ENCODE results near the gene MFRP.

MFRP gene

DNA sequence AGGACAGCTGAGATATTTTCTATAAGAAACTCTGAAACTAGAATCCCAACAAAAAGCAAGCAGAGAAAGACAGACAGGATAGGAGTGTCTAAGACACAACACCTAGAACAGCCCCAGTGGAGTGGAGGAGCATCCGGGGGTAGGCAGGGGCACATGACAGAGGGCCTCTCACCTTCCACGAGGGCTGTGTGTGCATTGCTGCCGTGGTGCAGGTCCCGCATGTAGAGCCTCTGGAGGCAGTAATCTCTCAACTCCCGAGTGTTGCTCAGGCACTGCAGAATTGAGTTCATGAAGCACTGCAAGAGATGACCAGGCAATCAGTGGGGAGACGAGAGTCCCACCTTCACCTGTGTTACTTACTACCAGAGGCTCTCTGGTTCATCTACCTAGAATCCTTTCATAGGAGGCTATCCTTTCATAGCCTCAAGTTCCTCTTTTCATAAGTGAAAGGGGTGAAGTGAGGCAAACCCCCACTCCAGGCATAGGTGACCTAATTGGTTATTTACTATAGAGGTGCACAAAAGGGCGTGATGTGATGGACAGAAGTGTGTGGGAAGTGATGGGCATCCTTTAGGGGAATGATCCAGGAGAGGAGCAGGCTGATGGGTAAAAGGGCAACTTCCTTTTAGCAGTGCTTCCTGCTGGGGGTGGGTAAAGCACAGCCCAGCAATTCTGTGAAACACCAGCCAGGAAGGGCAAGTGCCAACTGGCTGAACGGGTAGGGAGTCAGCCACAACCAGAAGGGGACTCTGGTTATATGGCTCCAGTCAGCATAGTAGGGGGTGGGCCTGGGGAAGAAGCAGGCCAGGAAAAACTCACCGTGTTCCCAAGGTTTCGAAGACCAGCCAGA is 13.1 kb upstream of the MFRP start:
- DNase-seq (ENCODE audit: extremely low read depth in 1 of 2, low read depth in 1 of 2) = no peak

DNA sequence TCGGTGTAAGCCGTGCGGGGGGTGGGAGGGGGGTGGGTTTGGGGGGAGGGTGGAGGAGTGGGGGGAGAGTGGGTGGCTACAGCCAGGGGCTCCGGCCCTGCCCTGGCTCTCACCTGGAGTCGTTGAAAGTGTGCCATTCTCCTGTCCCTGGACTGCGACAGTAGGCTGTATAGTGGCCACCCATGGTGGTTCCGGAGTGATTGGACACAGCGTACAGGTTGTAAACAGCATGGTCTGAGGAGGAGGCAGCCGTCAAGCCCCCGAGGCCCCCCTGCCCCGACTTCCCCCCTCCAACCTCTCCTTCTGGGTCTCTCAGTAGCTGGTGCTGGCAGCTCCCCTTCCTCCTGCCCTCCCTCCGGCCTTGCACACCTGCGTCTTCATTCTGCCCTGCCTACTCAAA is 10.6 kb upstream of the MFRP start:
- DNase-seq (ENCODE audit: extremely low read depth in 1 of 2, low read depth in 1 of 2) = no peak

DNA sequence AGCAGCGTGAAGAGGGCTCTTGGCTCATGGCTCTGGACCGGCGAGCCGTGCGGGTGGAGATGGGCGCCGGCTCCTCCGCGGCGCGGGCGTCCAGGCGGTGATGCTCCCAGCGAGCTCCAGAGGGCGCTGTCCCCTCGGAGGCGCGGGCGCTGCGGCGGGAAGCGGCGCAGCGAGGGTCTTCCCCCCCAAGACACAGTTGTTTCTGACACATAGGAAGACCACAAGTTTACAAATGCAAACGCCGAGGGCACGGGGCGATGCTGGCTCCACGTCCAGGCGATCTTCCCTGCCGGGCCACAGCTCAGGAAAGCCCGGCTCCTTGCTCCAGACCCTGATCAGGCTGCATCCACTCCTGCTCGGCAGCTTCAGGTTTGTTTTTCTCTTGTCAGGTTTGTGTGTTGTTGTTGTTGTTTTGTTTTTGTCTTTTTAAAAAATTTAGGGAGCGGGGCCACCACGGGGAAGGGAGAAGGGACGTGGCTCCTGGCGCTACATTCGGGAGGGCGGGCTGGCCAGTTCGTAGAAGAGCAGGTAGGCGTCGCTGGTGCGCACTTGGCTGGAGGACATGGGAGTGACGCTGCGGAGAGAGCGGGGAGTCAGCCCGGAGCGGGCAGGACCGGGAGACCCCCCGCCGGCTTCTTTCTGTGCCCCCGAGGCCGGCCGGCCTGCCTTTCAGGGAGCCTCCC is 10.0 kb upstream of the MFRP start:
- DNase-seq (ENCODE audit: extremely low read depth in 1 of 2, low read depth in 1 of 2) = peak; percentile 35 to 54

DNA sequence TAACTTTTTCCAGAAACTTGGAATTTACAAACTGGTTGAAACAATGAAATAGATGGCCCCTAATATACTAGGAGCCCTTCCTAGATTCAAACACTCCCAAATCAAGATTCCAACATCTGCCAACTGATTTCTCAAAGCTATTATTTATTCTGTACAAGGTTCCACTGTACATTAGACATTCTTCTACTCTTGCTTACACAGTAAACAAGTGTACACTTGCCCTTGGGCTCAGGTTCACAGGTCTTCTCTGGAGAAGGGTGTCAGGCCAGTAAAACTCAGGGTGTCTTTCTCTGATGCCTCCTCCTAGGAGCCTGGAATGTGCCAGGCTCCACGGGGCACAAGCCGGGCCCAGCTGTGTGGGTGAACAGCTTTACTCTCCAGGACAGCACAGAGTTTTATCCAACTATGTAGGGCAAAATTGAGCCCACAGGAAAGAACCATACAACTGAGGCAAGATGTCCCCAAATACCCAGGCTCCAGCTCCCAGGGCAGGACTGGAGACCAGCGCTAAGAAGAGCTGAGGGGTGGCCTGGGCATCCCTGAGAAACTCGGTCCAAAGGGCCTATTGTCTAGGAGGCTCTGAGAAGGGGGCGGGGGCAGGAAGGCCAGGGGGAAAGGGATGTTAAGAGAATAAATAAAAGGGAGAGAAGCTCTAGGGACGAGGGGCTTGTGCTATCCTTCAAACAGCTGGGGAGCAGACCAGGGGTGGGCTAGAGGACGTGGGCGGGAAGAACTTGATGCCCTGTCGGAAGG is 8.8 kb upstream of the MFRP start:
- no peak for DNase-seq (ENCODE audit: extremely low read depth in 1 of 2, low read depth in 1 of 2)

DNA sequence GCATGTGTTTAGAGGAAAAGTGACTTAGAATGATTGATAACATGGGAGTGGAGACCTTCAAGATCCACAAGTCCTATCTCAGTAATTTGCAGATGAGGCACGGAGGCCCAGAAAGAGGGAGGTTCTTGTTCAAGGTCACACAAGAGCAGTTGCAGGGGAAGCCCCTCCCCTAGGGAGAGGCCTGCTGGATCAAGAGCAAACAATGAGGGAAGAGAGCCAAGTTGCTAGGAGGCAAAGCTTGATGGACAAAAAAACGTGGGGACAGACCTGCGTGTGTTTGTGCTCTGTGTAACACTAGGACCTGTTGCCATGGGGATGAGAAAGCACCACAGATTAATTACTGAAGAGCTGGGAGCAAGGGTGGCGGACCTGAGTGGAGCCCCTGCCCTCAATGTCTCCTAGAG is 6.4 kb upstream of the MFRP start:
- no peak for DNase-seq (ENCODE audit: extremely low read depth in 1 of 2, low read depth in 1 of 2)

DNA sequence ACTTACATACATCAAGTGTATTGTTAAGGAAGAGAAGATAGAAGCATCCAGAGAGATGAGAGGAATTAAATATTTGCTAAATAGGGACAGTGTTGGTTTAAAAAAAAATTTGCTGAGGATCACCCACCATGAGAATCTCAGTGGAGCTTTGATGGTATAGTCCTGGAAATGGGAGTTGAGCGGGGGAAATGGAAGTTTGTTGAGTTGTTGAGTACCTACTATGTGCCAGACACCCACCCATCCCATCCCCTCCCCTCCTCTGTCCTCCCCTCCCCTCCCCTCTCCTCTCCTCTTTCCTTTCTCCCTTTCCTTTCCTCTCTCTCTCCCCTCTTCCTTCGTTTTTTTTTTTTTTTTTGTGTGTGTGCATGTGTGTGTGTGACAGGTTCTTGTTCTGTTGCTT is 4.7 kb upstream of the MFRP start:
- no peak for DNase-seq (ENCODE audit: extremely low read depth in 1 of 2, low read depth in 1 of 2)

DNA sequence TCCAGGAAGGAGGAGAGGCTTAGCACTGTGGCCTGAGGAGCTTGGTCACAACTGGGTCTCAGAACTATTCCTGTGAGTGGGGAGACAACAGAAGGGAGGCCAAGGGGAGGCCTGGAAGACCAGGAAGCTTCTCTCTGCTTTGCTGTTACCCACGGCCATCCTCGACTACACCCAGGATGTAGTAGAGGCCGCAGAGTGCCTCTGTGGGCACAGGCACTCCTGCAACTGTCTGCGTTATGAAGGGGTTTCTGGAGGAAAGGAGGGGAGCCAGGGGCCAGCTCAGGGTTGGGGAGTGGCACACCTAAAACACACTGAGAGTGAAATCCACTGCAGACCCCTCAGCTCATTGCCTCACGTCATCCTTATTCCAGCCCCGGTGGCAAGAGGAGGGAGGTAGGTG is 3.8 kb upstream of the MFRP start:
- DNase-seq (ENCODE audit: extremely low read depth in 1 of 2, low read depth in 1 of 2) = no peak

DNA sequence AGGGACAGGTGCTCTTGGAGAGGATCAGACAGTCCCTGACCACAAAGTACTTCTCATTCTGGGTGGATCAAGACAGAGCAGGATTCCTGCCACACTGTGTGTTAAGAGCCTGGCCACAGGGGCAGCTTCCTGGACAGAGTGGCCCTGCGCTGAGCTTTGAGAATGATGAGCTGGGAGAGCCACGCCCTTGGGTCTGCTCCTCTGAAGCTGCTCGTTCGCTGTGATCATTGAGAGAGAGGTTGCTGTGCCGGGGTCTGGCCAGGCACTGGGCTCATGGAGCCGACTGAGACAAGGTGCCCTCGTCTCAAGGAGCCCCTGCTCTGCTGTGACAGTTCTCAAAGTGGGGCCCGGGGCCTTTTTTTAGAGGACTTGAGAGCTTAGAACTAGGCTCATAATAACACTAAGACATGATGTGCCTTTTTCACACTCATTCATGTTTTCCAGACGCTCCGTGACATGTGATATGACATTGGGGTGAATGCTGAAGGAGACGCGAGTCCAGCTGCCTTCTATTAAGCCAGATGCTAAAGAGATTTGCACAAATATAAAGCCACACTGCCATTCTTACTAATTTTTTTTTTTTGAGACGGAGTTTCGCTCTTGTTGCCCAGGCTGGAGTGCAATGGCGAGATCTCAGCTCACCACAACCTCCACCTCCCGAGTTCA is 1.6 kb upstream of the MFRP start:
- no peak for DNase-seq (ENCODE audit: extremely low read depth in 1 of 2, low read depth in 1 of 2)

DNA sequence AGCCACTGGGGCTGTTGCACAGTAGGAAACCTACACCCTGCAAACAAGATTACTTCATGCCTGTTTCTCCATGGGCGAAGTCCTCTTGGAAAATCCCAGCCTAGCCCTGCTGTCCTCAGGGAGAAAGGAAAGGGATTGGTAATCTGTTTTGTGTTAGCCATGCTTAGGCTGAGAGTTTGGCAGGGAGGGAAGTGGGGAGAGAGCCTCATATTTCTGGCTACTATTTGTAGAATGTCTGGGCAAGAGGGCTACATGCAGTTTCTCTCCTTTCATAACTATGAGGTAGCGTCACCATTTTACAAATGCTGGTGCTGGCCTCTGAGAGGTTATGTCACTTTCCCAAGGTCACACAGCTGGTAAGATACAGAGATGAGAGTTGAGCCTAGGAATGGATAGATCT is 737 bp upstream of the MFRP start:
- DNase-seq (ENCODE audit: extremely low read depth in 1 of 2, low read depth in 1 of 2) = no peak

DNA sequence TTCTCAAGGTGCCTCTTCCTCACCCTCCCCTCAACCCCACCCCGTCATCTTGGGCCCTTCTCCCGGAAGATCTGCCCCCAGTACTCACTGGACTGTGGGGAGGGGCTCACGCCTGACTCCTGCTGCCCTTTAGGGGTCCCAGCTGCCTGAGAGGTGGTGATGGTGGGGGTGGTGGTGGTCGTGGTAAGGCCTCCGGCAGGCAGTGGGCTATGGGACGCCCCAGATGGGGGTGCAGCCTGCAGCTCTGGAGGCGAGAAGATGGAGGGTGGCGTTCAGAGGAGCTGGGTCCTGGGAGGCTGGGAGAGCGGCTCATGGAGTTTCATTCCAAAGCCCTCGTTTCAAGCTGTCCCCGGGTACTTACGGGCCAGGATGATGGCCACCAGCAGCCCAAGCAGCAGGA is 820 bp downstream of the MFRP start:
- no peak for DNase-seq (ENCODE audit: extremely low read depth in 1 of 2, low read depth in 1 of 2)

DNA sequence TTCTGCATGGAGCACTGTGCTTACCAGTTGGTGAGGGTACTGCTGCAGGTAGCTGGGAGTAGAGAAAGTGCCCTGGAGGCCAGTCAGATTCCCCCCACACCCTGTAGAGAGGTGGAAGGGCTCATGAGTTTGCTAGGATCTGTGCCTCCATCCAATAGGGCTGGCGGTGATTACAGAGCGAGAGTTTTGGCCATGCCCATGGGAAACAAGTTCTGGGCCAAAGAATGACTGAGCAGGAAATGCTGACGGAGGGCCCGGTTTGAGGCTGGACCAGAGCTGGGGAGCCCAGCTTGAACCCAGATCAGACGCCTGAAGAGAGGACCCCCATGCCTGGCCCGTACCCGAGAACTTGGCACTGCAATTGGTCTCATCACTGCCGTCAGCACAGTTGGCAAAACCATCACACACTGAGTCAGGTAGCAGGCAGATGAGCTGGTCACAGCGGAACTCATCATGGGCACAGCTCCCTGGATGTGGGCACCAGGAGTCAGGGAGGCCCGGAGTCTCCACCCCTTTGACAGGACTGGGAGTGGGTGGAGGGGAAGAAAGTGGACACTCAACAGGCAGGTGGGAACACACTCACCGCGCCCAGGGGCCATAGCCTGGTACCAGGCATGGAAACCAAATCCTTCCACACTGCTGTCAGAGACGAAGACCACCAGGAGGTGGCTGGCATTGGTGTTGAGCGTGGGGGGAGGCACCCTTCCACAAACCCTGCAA is 2.1 kb downstream of the MFRP start:
- DNase-seq (ENCODE audit: extremely low read depth in 1 of 2, low read depth in 1 of 2) = no peak

DNA sequence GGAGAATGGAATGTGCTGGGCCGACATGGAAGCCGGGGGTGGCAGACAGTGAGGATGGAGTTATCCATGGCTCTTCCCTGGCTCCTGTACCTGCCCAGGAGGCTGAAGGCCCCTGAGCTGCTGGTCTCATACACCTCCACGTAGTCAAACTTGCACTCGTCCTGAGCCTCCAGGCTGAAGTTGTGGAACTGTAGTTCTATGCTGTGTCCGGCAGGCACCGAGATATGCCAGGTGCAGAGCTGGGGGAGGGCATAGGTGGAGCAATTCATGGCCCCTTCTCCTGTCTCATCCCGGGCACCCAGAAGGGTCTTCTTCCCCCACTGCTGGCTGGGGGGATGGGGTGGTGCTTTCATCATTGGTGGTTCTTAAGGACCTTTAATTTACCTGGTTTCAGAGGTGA is 2.8 kb downstream of the MFRP start:
- no peak for DNase-seq (ENCODE audit: extremely low read depth in 1 of 2, low read depth in 1 of 2)

DNA sequence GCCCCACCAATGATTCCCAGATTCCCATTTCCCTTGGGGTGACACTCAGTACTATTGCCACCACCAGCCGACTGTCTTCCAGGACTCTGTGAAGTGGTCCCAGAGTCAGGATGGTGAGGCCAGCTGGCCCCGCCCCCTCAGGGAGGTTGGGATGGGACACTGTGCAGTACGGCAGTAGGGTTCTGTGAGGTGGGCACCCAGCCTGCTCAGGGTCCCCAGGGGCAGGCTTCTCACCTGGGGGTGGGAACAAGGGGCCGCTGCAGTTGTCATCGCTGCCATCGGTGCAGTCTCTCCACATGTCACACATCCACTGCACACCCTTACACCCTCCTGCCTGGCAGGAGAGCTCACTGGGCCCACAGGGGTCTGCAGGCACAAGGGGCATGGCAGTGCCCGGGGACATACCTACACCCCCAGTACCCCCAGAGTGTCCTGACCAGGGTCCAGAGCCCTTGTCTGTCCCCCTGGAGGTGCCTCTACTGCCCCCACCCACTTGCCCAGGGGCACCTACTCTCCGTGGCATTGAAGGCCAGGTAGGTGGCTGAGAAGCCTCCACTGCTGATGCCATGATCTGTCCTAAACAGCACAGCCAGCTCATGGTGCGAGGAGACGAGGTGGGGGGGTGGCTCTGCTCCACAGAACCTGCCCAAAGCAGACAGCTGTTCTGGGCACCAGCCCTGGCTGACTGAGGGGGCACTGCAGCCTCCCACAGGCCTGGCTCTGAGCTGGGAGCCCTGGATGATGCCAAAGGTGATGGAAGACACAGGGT is 4.0 kb downstream of the MFRP start:
- no peak for DNase-seq (ENCODE audit: extremely low read depth in 1 of 2, low read depth in 1 of 2)

DNA sequence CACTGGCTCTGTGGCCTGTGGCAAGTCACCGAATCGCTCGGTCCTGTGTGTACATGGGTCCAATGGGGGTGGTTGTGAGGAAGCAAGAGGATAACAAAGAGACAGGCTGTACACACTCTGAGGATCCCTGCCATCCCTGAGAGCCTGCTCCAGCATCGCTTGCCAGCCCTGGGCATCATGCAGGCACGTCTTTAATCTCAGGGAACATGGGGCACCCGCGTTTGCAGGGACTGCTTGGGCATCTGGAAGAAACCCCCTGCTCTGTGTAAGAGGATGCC is 4.5 kb downstream of the MFRP start:
- DNase-seq (ENCODE audit: extremely low read depth in 1 of 2, low read depth in 1 of 2) = no peak

DNA sequence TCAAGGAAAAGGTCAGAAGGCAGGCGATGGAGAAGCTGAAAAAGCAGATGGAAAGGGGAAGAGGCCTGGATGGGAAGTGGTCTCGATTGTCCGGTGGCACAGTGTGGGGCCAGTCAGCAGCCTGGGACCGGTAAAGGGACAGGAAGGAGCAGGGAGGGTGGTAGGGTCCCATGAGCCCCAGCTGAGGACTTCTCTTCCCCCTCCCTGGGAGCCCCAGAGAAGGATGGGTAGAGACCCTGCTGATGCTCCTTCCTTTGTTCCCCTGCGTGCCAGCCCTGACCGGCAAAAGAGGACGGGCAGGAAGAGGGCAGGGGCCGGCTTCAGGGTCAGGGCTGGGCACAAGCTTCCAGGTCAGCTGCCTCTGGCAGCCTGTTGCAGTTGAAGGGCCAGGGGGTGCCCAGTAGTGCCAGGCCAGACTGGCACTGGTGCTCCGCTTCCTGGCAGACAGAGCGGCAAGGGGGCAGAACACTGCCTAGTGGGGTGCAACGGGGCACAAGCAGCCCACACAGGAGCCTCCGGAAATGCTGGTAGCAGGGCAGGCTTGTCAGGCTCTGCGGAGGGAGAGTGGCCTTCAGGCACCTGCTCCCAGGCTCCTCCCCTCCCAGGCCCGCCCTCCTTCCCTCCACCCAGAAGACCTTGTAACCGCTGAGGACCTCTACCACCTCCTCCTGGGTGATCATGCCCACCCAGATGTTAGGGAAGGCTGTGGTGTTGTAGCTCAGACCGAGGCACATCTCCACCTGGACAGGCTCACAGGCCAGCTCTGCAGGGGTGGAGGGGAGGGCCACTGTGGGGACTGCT is 5.1 kb downstream of the MFRP start:
- no peak for DNase-seq (ENCODE audit: extremely low read depth in 1 of 2, low read depth in 1 of 2)

DNA sequence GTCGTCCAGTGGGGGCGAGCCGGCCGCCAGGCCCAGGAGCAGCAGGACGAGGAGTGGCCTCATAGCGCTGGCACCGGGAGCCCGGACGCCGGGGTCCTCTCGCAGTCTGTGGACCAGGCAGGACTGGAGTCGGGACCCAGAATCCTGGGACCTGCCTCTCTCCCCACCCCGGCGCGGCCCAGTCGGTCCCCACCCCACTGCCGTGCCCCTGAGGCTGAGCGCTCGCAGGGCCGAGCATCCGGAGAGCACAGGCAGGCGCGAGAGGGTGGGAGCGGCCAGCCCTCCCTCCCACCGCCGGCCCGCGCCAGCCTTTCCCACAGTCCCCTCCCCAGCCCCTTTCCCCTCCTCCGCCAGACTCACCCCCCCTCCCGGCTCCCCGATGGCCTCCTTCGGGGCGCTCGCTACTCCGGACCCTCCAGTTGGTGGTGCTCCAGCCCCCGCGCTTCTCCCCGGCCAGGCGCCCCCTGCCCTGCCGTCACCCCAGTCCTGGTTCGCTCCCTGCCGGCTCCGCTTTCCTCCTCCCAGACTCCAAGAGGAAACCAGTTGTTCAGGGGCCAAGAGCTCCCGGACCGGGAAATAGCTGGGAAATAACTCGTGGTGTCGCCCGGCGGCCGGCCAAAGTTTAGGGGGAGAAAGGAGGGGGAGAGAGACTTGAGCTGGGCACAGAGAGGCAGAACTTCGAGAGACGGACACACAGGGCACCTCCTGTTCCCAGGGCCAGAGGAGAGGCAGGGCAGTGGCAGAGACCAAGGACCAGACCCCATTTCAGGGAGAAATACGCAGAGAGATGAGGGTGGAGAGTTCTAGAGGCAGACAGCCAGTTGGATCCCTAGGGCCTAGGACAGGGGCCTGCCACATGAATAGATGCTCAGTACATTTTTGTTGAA is 5.9 kb downstream of the MFRP start, which contains the start of gene C1QTNF5:
Gene C1QTNF5 (minus strand): TSS at position 549 of the 887 bp plus-strand sequence. CDS start 486 bp downstream, at position 63.
- DNase-seq (ENCODE audit: extremely low read depth in 1 of 2, low read depth in 1 of 2) = no peak

DNA sequence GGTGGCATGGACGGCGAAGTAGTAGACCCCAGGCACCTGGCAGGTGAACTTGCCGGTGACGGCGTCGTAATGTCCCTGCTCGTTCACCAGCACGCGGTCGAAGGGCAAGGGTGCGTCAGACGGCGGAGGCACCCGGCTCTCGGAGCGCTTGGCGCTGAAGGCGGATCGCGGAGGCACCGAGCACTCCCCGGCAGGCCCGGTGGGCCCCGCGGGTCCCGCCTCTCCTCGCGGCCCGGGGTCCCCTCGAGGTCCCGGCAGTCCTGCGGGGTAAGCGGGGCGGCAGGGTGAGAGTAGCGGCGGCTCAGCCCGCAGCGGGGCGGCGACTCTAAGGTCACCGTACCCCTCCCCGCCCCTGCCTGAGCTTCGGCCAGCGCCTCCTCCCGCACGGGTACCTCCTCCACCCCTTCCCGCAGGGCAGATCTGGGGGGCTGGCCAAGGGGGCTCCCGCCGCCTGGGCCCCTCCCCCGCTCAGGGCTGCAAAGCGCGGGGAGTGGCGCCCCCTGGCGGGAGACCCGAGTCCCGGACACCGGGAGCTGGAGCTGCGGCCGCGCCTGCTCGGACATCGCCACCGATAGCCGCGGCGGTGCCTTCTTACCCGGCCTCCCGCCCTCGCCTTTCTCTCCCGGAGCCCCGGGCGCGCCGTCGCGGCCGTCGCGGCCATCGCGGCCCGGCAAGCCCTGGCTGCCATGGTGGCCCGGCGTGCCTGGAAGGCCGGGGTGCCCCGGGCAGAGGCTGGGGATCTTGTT is 6.7 kb downstream of the MFRP start:
- no peak for DNase-seq (ENCODE audit: extremely low read depth in 1 of 2, low read depth in 1 of 2)

Measured in activated CD8-positive, alpha-beta memory T cell treated with anti-CD3 and anti-CD28 coated beads for 1 hour (primary cell).